ENCODE data around the gene EBNA1BP2.
"Not testable (repeated sequence)": the region's sequence is repeated elsewhere in the genome, so short reads cannot be mapped to it uniquely, and the experiment has no call there.

DNA sequence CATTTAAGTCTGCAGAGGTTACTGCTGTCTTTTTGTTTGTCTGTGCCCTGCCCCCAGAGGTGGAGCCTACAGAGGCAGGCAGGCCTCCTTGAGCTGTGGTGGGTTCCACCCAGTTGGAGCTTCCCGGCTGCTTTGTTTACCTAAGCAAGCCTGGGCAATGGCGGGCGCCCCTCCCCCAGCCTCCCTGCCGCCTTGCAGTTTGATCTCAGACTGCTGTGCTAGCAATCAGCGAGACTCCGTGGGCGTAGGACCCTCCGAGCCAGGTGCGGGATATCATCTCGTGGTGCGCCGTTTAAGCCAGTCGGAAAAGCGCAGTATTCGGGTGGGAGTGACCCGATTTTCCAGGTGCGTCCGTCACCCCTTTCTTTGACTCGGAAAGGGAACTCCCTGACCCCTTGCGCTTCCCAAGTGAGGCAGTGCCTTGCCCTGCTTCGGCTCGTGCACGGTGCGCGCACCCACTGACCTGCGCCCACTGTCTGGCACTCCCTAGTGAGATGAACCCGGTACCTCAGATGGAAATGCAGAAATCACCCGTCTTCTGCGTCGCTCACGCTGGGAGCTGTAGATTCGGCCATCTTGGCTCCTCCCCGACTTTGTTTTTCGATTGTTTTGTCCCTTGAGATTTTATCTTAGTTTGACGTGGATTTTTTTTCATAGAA is 52.0 kb downstream of the EBNA1BP2 start:
- not testable (repeated sequence) for TF ChIP-seq YY1 (IDR thresholded peaks at IDR 0.05); EGR1 (IDR thresholded peaks at IDR 0.05; ENCODE audit: low read depth in 2 of 2); GABPA (IDR thresholded peaks at IDR 0.05 in 1 of 2, conservative IDR thresholded peaks at IDR 0.05 in 1 of 2); FOXA1 (IDR thresholded peaks at IDR 0.05); TAF1 (conservative IDR thresholded peaks at IDR 0.05); RAD21 (IDR thresholded peaks at IDR 0.05)
- TF ChIP-seq, protein P1, sequence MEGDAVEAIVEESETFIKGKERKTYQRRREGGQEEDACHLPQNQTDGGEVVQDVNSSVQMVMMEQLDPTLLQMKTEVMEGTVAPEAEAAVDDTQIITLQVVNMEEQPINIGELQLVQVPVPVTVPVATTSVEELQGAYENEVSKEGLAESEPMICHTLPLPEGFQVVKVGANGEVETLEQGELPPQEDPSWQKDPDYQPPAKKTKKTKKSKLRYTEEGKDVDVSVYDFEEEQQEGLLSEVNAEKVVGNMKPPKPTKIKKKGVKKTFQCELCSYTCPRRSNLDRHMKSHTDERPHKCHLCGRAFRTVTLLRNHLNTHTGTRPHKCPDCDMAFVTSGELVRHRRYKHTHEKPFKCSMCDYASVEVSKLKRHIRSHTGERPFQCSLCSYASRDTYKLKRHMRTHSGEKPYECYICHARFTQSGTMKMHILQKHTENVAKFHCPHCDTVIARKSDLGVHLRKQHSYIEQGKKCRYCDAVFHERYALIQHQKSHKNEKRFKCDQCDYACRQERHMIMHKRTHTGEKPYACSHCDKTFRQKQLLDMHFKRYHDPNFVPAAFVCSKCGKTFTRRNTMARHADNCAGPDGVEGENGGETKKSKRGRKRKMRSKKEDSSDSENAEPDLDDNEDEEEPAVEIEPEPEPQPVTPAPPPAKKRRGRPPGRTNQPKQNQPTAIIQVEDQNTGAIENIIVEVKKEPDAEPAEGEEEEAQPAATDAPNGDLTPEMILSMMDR (IDR thresholded peaks at IDR 0.05; ENCODE audit: low read depth, low read length, missing input control) = not testable (repeated sequence)
- TF ChIP-seq, protein P2, sequence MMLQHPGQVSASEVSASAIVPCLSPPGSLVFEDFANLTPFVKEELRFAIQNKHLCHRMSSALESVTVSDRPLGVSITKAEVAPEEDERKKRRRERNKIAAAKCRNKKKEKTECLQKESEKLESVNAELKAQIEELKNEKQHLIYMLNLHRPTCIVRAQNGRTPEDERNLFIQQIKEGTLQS (IDR thresholded peaks at IDR 0.05) = not testable (repeated sequence)
- TF ChIP-seq, protein P3, sequence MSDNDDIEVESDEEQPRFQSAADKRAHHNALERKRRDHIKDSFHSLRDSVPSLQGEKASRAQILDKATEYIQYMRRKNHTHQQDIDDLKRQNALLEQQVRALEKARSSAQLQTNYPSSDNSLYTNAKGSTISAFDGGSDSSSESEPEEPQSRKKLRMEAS (IDR thresholded peaks at IDR 0.05) = not testable (repeated sequence)

All from liver (tissue), 3 donors.